GM12872 (cell line): ENCODE results near the gene LCORL.
A peak's percentile ranks its signal among the peaks of the same experiment; 100 is the strongest.

ENCODE experiments used
- CTCF ChIP-seq: IDR thresholded peaks from 3 replicates; pipeline ENCODE4 v1.5.1; 2011; ENCODE audit warnings: low read depth, mild to moderate bottlenecking, low read length, moderate library complexity; ENCODE audit not compliant: insufficient read depth

LCORL gene

GRCh38 chr4:18021720-18022571 lies at the start of gene LCORL:
Gene LCORL, minus strand, starts transcription at chr4:18021755. Its CDS starts 4 bp downstream, at chr4:18021751.
- peak; percentile 53 for TF ChIP-seq CTCF

GRCh38 chr4:18069810-18070209 lies 48.3 kb upstream of the LCORL start:
- no peak for TF ChIP-seq CTCF

GRCh38 chr4:18067031-18067430 lies 45.5 kb upstream of the LCORL start:
- TF ChIP-seq CTCF, result no peak

- TF ChIP-seq CTCF, result no peak
These were observed 41.5 kb upstream of the LCORL start for GRCh38 chr4:18063079-18063478.

- TF ChIP-seq CTCF, result no peak
These were observed 36.4 kb upstream of the LCORL start for GRCh38 chr4:18057821-18058533.

- TF ChIP-seq CTCF, result no peak
These were observed 34.5 kb upstream of the LCORL start for GRCh38 chr4:18056030-18056429.

- no peak for TF ChIP-seq CTCF
These were observed 30.6 kb upstream of the LCORL start for GRCh38 chr4:18052158-18052557.
